HUES64 (cell line): ENCODE measurements around the gene ASPRV1. TPM values are rescaled to one million over a fixed set of nuclear protein-coding genes. Genes with fewer than 3 reads are reported as not detected.

Source experiments
- H3K27ac ChIP-seq: 2 replicates; pipeline ENCODE4 v1.7.0; 2013; ENCODE audit warnings: low read depth, low read length, inconsistent platforms
- H3K27me3 ChIP-seq: 2 replicates; pipeline ENCODE4 v1.6.1; 2013; ENCODE audit warnings: mild to moderate bottlenecking, low read length; ENCODE audit not compliant: insufficient read depth
- H3K36me3 ChIP-seq: 2 replicates; pipeline ENCODE4 v1.6.1; 2013; ENCODE audit warnings: mild to moderate bottlenecking, low read length; ENCODE audit not compliant: insufficient read depth
- H3K4me1 ChIP-seq: 2 replicates; pipeline ENCODE4 v1.6.1; 2013; ENCODE audit warnings: mild to moderate bottlenecking, low read length, moderate library complexity; ENCODE audit not compliant: insufficient read depth
- H3K4me3 ChIP-seq: 2 replicates; pipeline ENCODE4 v1.5.1; 2013; ENCODE audit warnings: mild to moderate bottlenecking, low read length, moderate library complexity
- H3K9ac ChIP-seq: 2 replicates; pipeline ENCODE4 v1.6.1; 2013; ENCODE audit warnings: mild to moderate bottlenecking, low read depth, low read length
- H3K9me3 ChIP-seq: 2 replicates; pipeline ENCODE4 v1.6.1; 2013; ENCODE audit warnings: low read depth, low read length; ENCODE audit not compliant: insufficient read depth
- WGBS: fragments of 150-250, 120-280 bp; methylation state at CpG from one replicate; pipeline ENCODE4 v1.1.7; 2013; ENCODE audit warnings: missing lambda C conversion rate; 5-methylcytosine and 5-hydroxymethylcytosine counted together
- polyA plus RNA-seq, 2 experiments: library from polyadenylated mRNA; stranded (reverse); fragments of 50-300 nt; gene quantifications; one replicate each; pipeline ENCODE4 v1.2.3, GENCODE V29; 2013

Gene ASPRV1
- polyA plus RNA-seq (2013, experiment 1 of 2), result 0.35 TPM
- polyA plus RNA-seq (2013, experiment 2 of 2), result 0.70 TPM

- H3K27me3 ChIP-seq, result no peaks in the 10 kb centered on the region
- H3K4me1 ChIP-seq, result no peaks in the 10 kb centered on the region
- no peaks in the 10 kb centered on the region for H3K36me3 ChIP-seq
- H3K4me3 ChIP-seq, result no peak within 1 kb of the TSS
- H3K27ac ChIP-seq, result no peak within 1 kb of the TSS
- H3K9me3 ChIP-seq, result no peaks in the 10 kb centered on the region
- WGBS, result 88% methylated on average over 14 of the region's 14 CpGs
- H3K9ac ChIP-seq, result no peak within 1 kb of the TSS
These were observed at the start of gene ASPRV1 for GRCh38 chr2:69961496-69961895. TSS of gene ASPRV1 (minus strand) at chr2:69961631. CDS start at chr2:69961436, 195 bp downstream.

- H3K27ac ChIP-seq, result no peak overlapping the region
- no peaks in the 10 kb centered on the region for H3K36me3 ChIP-seq
- no peak overlapping the region for H3K4me3 ChIP-seq
- H3K27me3 ChIP-seq, result no peaks in the 10 kb centered on the region
- no peak overlapping the region for H3K9ac ChIP-seq
- 70% methylated on average over 1 of the region's 2 CpGs for WGBS
- H3K9me3 ChIP-seq, result no peaks in the 10 kb centered on the region
- H3K4me1 ChIP-seq, result peaks cover 9% of the 10 kb centered on the region; the same call in 1 of the 2 replicates
These were observed 49.2 kb upstream of the ASPRV1 start for GRCh38 chr2:70010576-70011111.

GRCh38 chr2:70009762-70010575 is 48.5 kb upstream of the ASPRV1 start:
- Histone ChIP-seq H3K4me3 (no peak overlapping the region), H3K36me3 (no peaks in the 10 kb centered on the region), H3K9ac (no peak overlapping the region), H3K27ac (no peak overlapping the region), H3K27me3 (no peaks in the 10 kb centered on the region), H3K9me3 (no peaks in the 10 kb centered on the region), H3K4me1 (peaks cover 13% of the 10 kb centered on the region; the same call in 1 of the 2 replicates)
- 88% methylated on average over 12 of the region's 12 CpGs for WGBS

GRCh38 chr2:70008290-70008689 is 46.9 kb upstream of the ASPRV1 start:
- Histone ChIP-seq H3K27ac (no peak overlapping the region), H3K9ac (no peak overlapping the region), H3K36me3 (no peaks in the 10 kb centered on the region), H3K27me3 (no peaks in the 10 kb centered on the region), H3K4me1 (peaks cover 13% of the 10 kb centered on the region; the same call in 1 of the 2 replicates), H3K9me3 (no peaks in the 10 kb centered on the region), H3K4me3 (no peak overlapping the region)
- 98% methylated on average over 3 of the region's 3 CpGs for WGBS

- no peak overlapping the region for H3K4me3 ChIP-seq
- no peaks in the 10 kb centered on the region for H3K27me3 ChIP-seq
- H3K27ac ChIP-seq, result no peak overlapping the region
- H3K9ac ChIP-seq, result no peak overlapping the region
- peaks cover 13% of the 10 kb centered on the region; the same call in 1 of the 2 replicates for H3K4me1 ChIP-seq
- 93% methylated on average over 11 of the region's 13 CpGs for WGBS
- H3K36me3 ChIP-seq, result no peaks in the 10 kb centered on the region
- H3K9me3 ChIP-seq, result no peaks in the 10 kb centered on the region
These were observed 45.7 kb upstream of the ASPRV1 start for GRCh38 chr2:70007151-70007550.

GRCh38 chr2:70006447-70006784 is 45.0 kb upstream of the ASPRV1 start:
- H3K27me3 ChIP-seq, result no peaks in the 10 kb centered on the region
- H3K27ac ChIP-seq, result no peak overlapping the region
- H3K9me3 ChIP-seq, result no peaks in the 10 kb centered on the region
- H3K9ac ChIP-seq, result no peak overlapping the region
- 76% methylated on average over 1 of the region's 1 CpG for WGBS
- H3K4me3 ChIP-seq, result no peak overlapping the region
- H3K36me3 ChIP-seq, result no peaks in the 10 kb centered on the region
- peaks cover 13% of the 10 kb centered on the region; the same call in 1 of the 2 replicates for H3K4me1 ChIP-seq

GRCh38 chr2:70005752-70006446 is 44.5 kb upstream of the ASPRV1 start:
- Histone ChIP-seq H3K4me1 (peaks cover 13% of the 10 kb centered on the region; the same call in 1 of the 2 replicates), H3K9me3 (no peaks in the 10 kb centered on the region), H3K27me3 (no peaks in the 10 kb centered on the region), H3K9ac (no peak overlapping the region), H3K27ac (no peak overlapping the region), H3K36me3 (no peaks in the 10 kb centered on the region), H3K4me3 (no peak overlapping the region)
- 78% methylated on average over 6 of the region's 6 CpGs for WGBS

GRCh38 chr2:70005216-70005615 is 43.8 kb upstream of the ASPRV1 start:
- Histone ChIP-seq H3K27ac (no peak overlapping the region), H3K4me3 (no peak overlapping the region), H3K9ac (no peak overlapping the region), H3K36me3 (no peaks in the 10 kb centered on the region), H3K4me1 (peaks cover 13% of the 10 kb centered on the region; the same call in 1 of the 2 replicates), H3K9me3 (no peaks in the 10 kb centered on the region), H3K27me3 (no peaks in the 10 kb centered on the region)
- 91% methylated on average over 1 of the region's 2 CpGs for WGBS

GRCh38 chr2:70003093-70003830 is 41.8 kb upstream of the ASPRV1 start:
- Histone ChIP-seq H3K4me3 (no peak overlapping the region), H3K9ac (no peak overlapping the region), H3K27me3 (no peaks in the 10 kb centered on the region), H3K27ac (no peak overlapping the region), H3K4me1 (peaks cover 22% of the 10 kb centered on the region), H3K36me3 (no peaks in the 10 kb centered on the region), H3K9me3 (no peaks in the 10 kb centered on the region)
- 93% methylated on average over 6 of the region's 6 CpGs for WGBS

- 77% methylated on average over 2 of the region's 2 CpGs for WGBS
- H3K27ac ChIP-seq, result no peak overlapping the region
- no peak overlapping the region for H3K4me3 ChIP-seq
- no peaks in the 10 kb centered on the region for H3K36me3 ChIP-seq
- H3K9ac ChIP-seq, result no peak overlapping the region
- H3K9me3 ChIP-seq, result no peaks in the 10 kb centered on the region
- no peaks in the 10 kb centered on the region for H3K27me3 ChIP-seq
- peaks cover 22% of the 10 kb centered on the region for H3K4me1 ChIP-seq
These were observed 40.9 kb upstream of the ASPRV1 start for GRCh38 chr2:70002241-70002899.
